MV-4-11 (cell line): ENCODE measurements around the gene TOPBP1.
"Not testable (repeated sequence)": the region's sequence is repeated elsewhere in the genome, so short reads cannot be mapped to it uniquely, and the experiment has no call there.

Experiments used
- DNase-seq: peaks from one replicate; lab custom pipeline; 2025; lab: John Stamatoyannopoulos, UW

TOPBP1 gene

GRCh38 chr3:133661454-133662277 is at the start of gene TOPBP1:
TSS of gene TOPBP1 (minus strand) at chr3:133661941. CDS start at chr3:133661127, 814 bp downstream.
- peak; percentile 64 for DNase-seq

- no peak for DNase-seq
Observed at GRCh38 chr3:133711013-133711412, 49.3 kb upstream of the TOPBP1 start.

GRCh38 chr3:133709139-133709750 is 47.5 kb upstream of the TOPBP1 start:
- no peak for DNase-seq

GRCh38 chr3:133706033-133706432 is 44.3 kb upstream of the TOPBP1 start:
- no peak for DNase-seq

GRCh38 chr3:133703915-133704314 is 42.2 kb upstream of the TOPBP1 start:
- DNase-seq, result no peak

- DNase-seq, result no peak
Observed at GRCh38 chr3:133701435-133702358, 40.0 kb upstream of the TOPBP1 start.

- DNase-seq, result no peak
Observed at GRCh38 chr3:133700351-133700750, 38.6 kb upstream of the TOPBP1 start.

- DNase-seq, result no peak
Observed at GRCh38 chr3:133699903-133700302, 38.2 kb upstream of the TOPBP1 start.

- no peak for DNase-seq
Observed at GRCh38 chr3:133699467-133699866, 37.7 kb upstream of the TOPBP1 start.

- DNase-seq, result no peak
Observed at GRCh38 chr3:133697960-133698359, 36.2 kb upstream of the TOPBP1 start.

- DNase-seq, result no peak
Observed at GRCh38 chr3:133695560-133696171, 33.9 kb upstream of the TOPBP1 start.

- DNase-seq, result no peak
Observed at GRCh38 chr3:133694288-133695268, 32.8 kb upstream of the TOPBP1 start.

- no peak for DNase-seq
Observed at GRCh38 chr3:133693821-133694220, 32.1 kb upstream of the TOPBP1 start.

- DNase-seq, result no peak
Observed at GRCh38 chr3:133692759-133693158, 31.0 kb upstream of the TOPBP1 start.

GRCh38 chr3:133691273-133692107 is 29.7 kb upstream of the TOPBP1 start:
- peak; percentile 13 for DNase-seq

GRCh38 chr3:133677993-133678392 is 16.3 kb upstream of the TOPBP1 start:
- not testable (repeated sequence) for DNase-seq

GRCh38 chr3:133676336-133677118 is 14.8 kb upstream of the TOPBP1 start:
- DNase-seq, result no peak

- DNase-seq, result no peak
Observed at GRCh38 chr3:133675631-133676335, 14.0 kb upstream of the TOPBP1 start.
